HG02938 (cell line): ENCODE data around the gene PABPN1L.

Experiments used
- ATAC-seq: cut with Tn5 transposase; IDR thresholded peaks from one replicate; pipeline ENCODE4 v1.9.1; 2021; ENCODE audit warnings: mild to moderate bottlenecking, moderate library complexity; ENCODE audit not compliant: unreplicated experiment

PABPN1L gene

GRCh38 chr16:88866151-88866920, at the start of gene PABPN1L:
Gene PABPN1L (minus strand): TSS chr16:88866660. CDS start chr16:88866606, 54 bp downstream.
- ATAC-seq: no peak

GRCh38 chr16:88915639-88916327, 49.3 kb upstream of the PABPN1L start:
- ATAC-seq: no peak

GRCh38 chr16:88914750-88915368, 48.4 kb upstream of the PABPN1L start:
- ATAC-seq: no peak

- no peak for ATAC-seq
These were observed 47.4 kb upstream of the PABPN1L start for GRCh38 chr16:88913870-88914269.

GRCh38 chr16:88913001-88913612, 46.6 kb upstream of the PABPN1L start:
- no peak for ATAC-seq

GRCh38 chr16:88912556-88912955, 46.1 kb upstream of the PABPN1L start:
- no peak for ATAC-seq

- no peak for ATAC-seq
These were observed 45.5 kb upstream of the PABPN1L start for GRCh38 chr16:88911946-88912310.

GRCh38 chr16:88911136-88911945, 44.9 kb upstream of the PABPN1L start:
- no peak for ATAC-seq

- ATAC-seq: no peak
These were observed 44.0 kb upstream of the PABPN1L start for GRCh38 chr16:88910284-88911135.

- no peak for ATAC-seq
These were observed 43.2 kb upstream of the PABPN1L start for GRCh38 chr16:88909431-88910210.

GRCh38 chr16:88908307-88908706, 41.8 kb upstream of the PABPN1L start:
- no peak for ATAC-seq

- no peak for ATAC-seq
These were observed 41.3 kb upstream of the PABPN1L start for GRCh38 chr16:88907768-88908167.

GRCh38 chr16:88906535-88907105, 40.2 kb upstream of the PABPN1L start:
- ATAC-seq: no peak

GRCh38 chr16:88906020-88906419, 39.6 kb upstream of the PABPN1L start:
- no peak for ATAC-seq

GRCh38 chr16:88905563-88905962, 39.1 kb upstream of the PABPN1L start:
- ATAC-seq: no peak

GRCh38 chr16:88904676-88905365, 38.4 kb upstream of the PABPN1L start:
- ATAC-seq: no peak

- no peak for ATAC-seq
These were observed 36.8 kb upstream of the PABPN1L start for GRCh38 chr16:88903267-88903666.

GRCh38 chr16:88902744-88903143, 36.3 kb upstream of the PABPN1L start:
- no peak for ATAC-seq
